ENCODE measurements around the gene SPAG9.

The SPAG9 gene

GRCh38 chr17:50934161-50934560 lies 186.5 kb downstream of the SPAG9 start:
- no peak overlapping the region for H3K4me3 ChIP-seq (ENCODE audit: low read length)
- no peak for DNase-seq
- H3K9ac ChIP-seq (ENCODE audit: low read length) = no peak overlapping the region
- H3K36me3 ChIP-seq (replicated peaks; ENCODE audit: insufficient read depth, low read length) = no peaks in the 10 kb centered on the region
- H3K4me2 ChIP-seq (ENCODE audit: low read depth, low read length) = no peak overlapping the region
- H3K9me2 ChIP-seq (replicated peaks; ENCODE audit: insufficient read depth, low read length) = no peaks in the 10 kb centered on the region
- H3K27ac ChIP-seq (ENCODE audit: low read length) = no peak overlapping the region
- H3K9me3 ChIP-seq (replicated peaks; ENCODE audit: insufficient read depth, low read length) = no peaks in the 10 kb centered on the region
- no peaks in the 10 kb centered on the region for H4K20me1 ChIP-seq (ENCODE audit: insufficient read depth, low read length)
- TF ChIP-seq EZH2 (optimal IDR thresholded peaks at IDR 0.05; ENCODE audit: low read depth, low read length) (no peak), EZH2phosphoT487 (IDR thresholded peaks at IDR 0.05; ENCODE audit: low read length) (no peak)
- TF ChIP-seq, protein P1, sequence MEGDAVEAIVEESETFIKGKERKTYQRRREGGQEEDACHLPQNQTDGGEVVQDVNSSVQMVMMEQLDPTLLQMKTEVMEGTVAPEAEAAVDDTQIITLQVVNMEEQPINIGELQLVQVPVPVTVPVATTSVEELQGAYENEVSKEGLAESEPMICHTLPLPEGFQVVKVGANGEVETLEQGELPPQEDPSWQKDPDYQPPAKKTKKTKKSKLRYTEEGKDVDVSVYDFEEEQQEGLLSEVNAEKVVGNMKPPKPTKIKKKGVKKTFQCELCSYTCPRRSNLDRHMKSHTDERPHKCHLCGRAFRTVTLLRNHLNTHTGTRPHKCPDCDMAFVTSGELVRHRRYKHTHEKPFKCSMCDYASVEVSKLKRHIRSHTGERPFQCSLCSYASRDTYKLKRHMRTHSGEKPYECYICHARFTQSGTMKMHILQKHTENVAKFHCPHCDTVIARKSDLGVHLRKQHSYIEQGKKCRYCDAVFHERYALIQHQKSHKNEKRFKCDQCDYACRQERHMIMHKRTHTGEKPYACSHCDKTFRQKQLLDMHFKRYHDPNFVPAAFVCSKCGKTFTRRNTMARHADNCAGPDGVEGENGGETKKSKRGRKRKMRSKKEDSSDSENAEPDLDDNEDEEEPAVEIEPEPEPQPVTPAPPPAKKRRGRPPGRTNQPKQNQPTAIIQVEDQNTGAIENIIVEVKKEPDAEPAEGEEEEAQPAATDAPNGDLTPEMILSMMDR (IDR thresholded peaks at IDR 0.05; ENCODE audit: low read length) = no peak
- no peak overlapping the region for H2AFZ ChIP-seq (ENCODE audit: low read length)
- H3K79me2 ChIP-seq (ENCODE audit: low read length) = no peaks in the 10 kb centered on the region
- H3K4me1 ChIP-seq (ENCODE audit: low read length) = 0 out of 2 replicates have a peak, but pooled peaks cover 4% of the 10 kb centered on the region
- no peaks in the 10 kb centered on the region for H3K27me3 ChIP-seq (replicated peaks; ENCODE audit: insufficient read depth, low read length)
- peaks cover 13% of the 10 kb centered on the region for H3F3A ChIP-seq (ENCODE audit: insufficient read depth, low read length)

GRCh38 chr17:50931144-50931908 lies 189.3 kb downstream of the SPAG9 start:
- Histone ChIP-seq H4K20me1 (ENCODE audit: insufficient read depth, low read length) (no peaks in the 10 kb centered on the region), H3K9ac (ENCODE audit: low read length) (peak overlapping the region; percentile 44), H3K9me2 (replicated peaks; ENCODE audit: insufficient read depth, low read length) (no peaks in the 10 kb centered on the region), H3K27me3 (replicated peaks; ENCODE audit: insufficient read depth, low read length) (no peaks in the 10 kb centered on the region), H3K9me3 (replicated peaks; ENCODE audit: insufficient read depth, low read length) (no peaks in the 10 kb centered on the region), H3K36me3 (replicated peaks; ENCODE audit: insufficient read depth, low read length) (no peaks in the 10 kb centered on the region), H3F3A (ENCODE audit: insufficient read depth, low read length) (peaks cover 13% of the 10 kb centered on the region), H3K4me3 (ENCODE audit: low read length) (peak overlapping the region; percentile 46), H2AFZ (ENCODE audit: low read length) (peak overlapping the region; percentile 55), H3K79me2 (ENCODE audit: low read length) (no peaks in the 10 kb centered on the region), H3K4me1 (ENCODE audit: low read length) (0 out of 2 replicates have a peak, but pooled peaks cover 4% of the 10 kb centered on the region), H3K4me2 (ENCODE audit: low read depth, low read length) (peak overlapping the region; percentile 99), H3K27ac (ENCODE audit: low read length) (peak overlapping the region; percentile 43; the same call in 1 of the 2 replicates)
- DNase-seq = peak; percentile 86
- TF ChIP-seq EZH2phosphoT487 (IDR thresholded peaks at IDR 0.05; ENCODE audit: low read length) (no peak), EZH2 (optimal IDR thresholded peaks at IDR 0.05; ENCODE audit: low read depth, low read length) (no peak)
- TF ChIP-seq, protein P1 (IDR thresholded peaks at IDR 0.05; ENCODE audit: low read length) = no peak

- DNase-seq = no peak
- Histone ChIP-seq H3K4me2 (ENCODE audit: low read depth, low read length) (no peak overlapping the region), H3K4me1 (ENCODE audit: low read length) (peaks cover 20% of the 10 kb centered on the region), H3K9me3 (replicated peaks; ENCODE audit: insufficient read depth, low read length) (no peaks in the 10 kb centered on the region), H4K20me1 (ENCODE audit: insufficient read depth, low read length) (no peaks in the 10 kb centered on the region), H3K27ac (ENCODE audit: low read length) (no peak overlapping the region), H3K27me3 (replicated peaks; ENCODE audit: insufficient read depth, low read length) (no peaks in the 10 kb centered on the region), H3K9ac (ENCODE audit: low read length) (no peak overlapping the region), H3K4me3 (ENCODE audit: low read length) (no peak overlapping the region), H3K79me2 (ENCODE audit: low read length) (no peaks in the 10 kb centered on the region), H3F3A (ENCODE audit: insufficient read depth, low read length) (peaks cover 19% of the 10 kb centered on the region), H3K36me3 (replicated peaks; ENCODE audit: insufficient read depth, low read length) (no peaks in the 10 kb centered on the region), H3K9me2 (replicated peaks; ENCODE audit: insufficient read depth, low read length) (no peaks in the 10 kb centered on the region), H2AFZ (ENCODE audit: low read length) (no peak overlapping the region)
- no peak for TF ChIP-seq EZH2phosphoT487 (IDR thresholded peaks at IDR 0.05; ENCODE audit: low read length)
- TF ChIP-seq, protein P1 (IDR thresholded peaks at IDR 0.05; ENCODE audit: low read length) = no peak
- no peak for TF ChIP-seq EZH2 (optimal IDR thresholded peaks at IDR 0.05; ENCODE audit: low read depth, low read length)
Measured at GRCh38 chr17:50928646-50929045, 192.0 kb downstream of the SPAG9 start.

Data from MM.1S (cell line).